ENCODE data around the gene POTEJ. TPM values are rescaled to one million over a fixed set of nuclear protein-coding genes. Genes with fewer than 3 reads are reported as not detected.
"Not testable (repeated sequence)": the region's sequence is repeated elsewhere in the genome, so short reads cannot be mapped to it uniquely, and the experiment has no call there.

The POTEJ gene
- total RNA-seq, 1 experiment from 2014 or later, result not detected

DNA sequence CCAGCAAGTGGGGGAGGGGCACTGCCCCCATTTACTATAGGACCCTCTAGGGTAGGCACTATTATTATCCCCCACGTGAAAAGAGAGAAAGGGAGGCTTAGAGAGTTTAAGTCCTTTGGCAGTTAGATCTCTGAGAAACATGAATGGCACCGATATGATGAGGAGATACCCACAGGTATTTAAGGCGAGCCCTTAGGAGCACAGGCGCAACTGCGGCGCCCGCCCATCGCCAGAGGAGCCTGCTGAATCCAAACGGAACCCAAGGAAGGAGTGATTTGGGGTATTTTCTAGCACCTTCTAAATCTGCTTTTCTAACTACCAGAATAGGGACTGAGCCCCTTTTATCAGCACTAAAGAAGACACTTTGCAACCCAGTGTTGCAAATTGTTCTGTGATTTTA is 11.3 kb upstream of the POTEJ start:
- BruUV-seq (replicated peaks); H3K36me3 Mint-ChIP-seq (ENCODE audit: insufficient read depth, unreplicated experiment); H3K4me3 Mint-ChIP-seq (ENCODE audit: low read depth, unreplicated experiment); CTCF ChIA-PET; DNase-seq; H3K27ac Mint-ChIP-seq (ENCODE audit: unreplicated experiment); H3K9me3 Mint-ChIP-seq (ENCODE audit: low read depth, unreplicated experiment); H3K4me1 Mint-ChIP-seq (ENCODE audit: low read depth, unreplicated experiment); intact Hi-C loops (cut with micrococcal nuclease; ENCODE audit: unreplicated experiment); H3K27me3 Mint-ChIP-seq (ENCODE audit: unreplicated experiment): not testable (repeated sequence)

DNA sequence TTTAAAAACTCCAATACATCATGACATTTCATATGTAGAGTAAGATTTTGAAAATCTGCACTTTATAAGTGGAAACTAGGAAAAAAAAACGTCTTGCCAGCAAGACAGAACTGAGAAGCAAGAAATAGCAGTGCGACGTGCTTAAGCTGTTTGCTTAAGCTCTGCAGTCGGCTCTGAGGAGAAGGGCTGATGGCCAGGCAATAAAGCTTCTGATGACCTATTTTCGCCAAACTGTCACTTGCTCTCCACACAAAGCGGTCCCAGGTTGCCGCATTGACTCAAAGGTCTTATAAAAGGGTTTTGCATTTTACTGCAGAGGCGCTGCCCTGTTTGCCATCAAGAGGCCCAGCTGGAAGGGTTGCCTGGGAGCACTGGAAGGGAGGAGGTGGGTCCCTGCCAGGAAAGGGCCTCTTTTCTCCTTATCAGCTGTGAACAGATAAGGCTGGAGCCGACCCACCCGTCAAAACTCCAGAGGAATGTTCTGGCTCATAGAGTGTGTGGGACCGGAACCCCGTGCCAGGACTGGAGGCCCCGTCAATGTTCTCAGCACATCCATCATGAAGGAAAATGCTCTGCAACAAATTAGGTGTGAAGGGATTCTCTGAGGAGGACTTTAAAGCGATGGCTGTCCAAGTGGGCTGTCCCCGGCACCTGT is 9.5 kb upstream of the POTEJ start:
- not testable (repeated sequence) for H3K27me3 Mint-ChIP-seq (ENCODE audit: unreplicated experiment)

DNA sequence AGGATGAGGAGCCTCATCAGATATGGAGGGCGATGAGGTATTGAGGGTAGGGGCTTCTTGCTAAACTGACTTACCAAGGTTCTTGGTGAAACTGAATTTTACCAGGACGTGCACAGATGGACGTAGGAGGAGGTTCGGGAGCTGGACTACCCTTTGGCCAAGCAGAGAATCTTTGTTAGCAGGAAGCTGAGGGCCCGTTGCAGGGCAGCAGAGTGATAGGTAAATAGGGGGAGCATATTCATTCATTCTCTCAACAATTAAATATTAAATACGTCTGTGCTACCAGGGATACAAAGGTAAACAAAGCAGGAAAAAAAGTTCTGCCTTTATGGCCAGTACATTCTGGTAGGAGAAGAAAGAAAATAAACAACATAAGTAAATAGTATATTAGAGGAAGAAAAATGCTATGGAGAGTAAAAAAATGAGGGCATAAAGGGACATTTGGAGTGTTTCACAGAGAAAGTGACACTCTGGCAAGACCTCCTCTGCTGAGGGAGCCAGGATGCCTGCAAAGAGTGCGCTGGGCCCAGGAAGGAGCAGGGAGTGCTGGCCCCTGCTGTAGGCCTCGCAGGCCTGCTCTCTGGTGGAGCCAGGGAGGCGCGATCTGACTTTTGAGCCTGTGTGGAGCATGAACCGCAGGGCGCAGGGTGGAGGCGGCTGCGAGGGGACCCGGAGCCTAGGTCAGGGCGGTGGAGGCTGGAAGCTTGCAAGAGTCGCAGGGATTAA is 2.8 kb upstream of the POTEJ start:
- intact Hi-C loops (cut with micrococcal nuclease; ENCODE audit: unreplicated experiment); H3K4me1 Mint-ChIP-seq (ENCODE audit: low read depth, unreplicated experiment); H3K4me3 Mint-ChIP-seq (ENCODE audit: low read depth, unreplicated experiment); H3K27me3 Mint-ChIP-seq (ENCODE audit: unreplicated experiment); H3K27ac Mint-ChIP-seq (ENCODE audit: unreplicated experiment); BruUV-seq (replicated peaks); H3K9me3 Mint-ChIP-seq (ENCODE audit: low read depth, unreplicated experiment); CTCF ChIA-PET; H3K36me3 Mint-ChIP-seq (ENCODE audit: insufficient read depth, unreplicated experiment); DNase-seq: not testable (repeated sequence)

More for the DNA sequence above, 9.5 kb upstream of the POTEJ start:
- H3K4me1 Mint-ChIP-seq (ENCODE audit: low read depth, unreplicated experiment); intact Hi-C loops (cut with micrococcal nuclease; ENCODE audit: unreplicated experiment); BruUV-seq (replicated peaks); H3K36me3 Mint-ChIP-seq (ENCODE audit: insufficient read depth, unreplicated experiment); H3K27ac Mint-ChIP-seq (ENCODE audit: unreplicated experiment); H3K9me3 Mint-ChIP-seq (ENCODE audit: low read depth, unreplicated experiment); H3K4me3 Mint-ChIP-seq (ENCODE audit: low read depth, unreplicated experiment); CTCF ChIA-PET; DNase-seq: not testable (repeated sequence)

DNA sequence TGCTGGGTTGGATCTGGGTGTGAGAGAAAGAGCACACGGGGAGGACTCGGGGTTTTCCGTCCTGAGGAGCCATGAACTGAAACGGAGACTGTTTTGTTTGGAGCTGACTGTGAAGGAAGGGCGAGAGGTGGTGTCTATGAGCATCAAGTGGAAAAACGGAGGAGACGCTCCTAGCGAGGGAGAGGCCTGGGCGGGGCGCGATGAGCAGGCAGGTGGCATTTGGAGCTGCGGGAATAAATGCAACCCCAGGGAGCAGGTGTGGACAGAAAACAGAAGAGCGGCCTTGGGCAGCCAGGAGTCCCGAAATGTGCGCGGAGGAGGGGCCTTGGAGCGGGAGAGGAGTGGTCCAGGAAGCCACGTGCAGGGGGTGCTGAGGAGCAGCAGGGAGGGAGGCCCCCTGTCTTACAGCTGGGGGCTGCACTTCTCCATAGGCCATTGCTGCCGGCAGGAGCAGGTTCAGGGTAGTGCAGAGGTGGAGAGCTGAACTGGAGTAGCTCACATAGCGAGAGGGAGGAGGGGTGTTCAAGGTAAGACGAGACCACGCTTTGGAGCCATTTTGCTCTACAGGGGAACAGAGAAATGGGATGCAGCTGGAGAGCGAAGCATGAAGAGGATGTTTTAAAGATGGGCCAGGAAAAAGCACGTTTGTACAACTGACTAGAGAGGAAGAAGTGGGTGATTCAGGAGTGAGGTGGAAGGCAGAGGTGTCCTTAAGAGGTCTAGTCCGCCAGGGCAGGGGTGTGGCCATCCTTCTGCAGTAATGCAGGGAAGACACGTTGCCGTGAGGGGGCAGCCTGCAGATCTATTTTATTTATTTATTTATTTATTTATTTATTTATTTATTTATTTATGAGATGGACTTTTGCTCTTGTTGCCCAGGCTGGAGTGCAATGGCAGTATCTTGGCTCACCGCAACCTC is 2.0 kb upstream of the POTEJ start:
- H3K27me3 Mint-ChIP-seq (ENCODE audit: unreplicated experiment); intact Hi-C loops (cut with micrococcal nuclease; ENCODE audit: unreplicated experiment); DNase-seq; H3K9me3 Mint-ChIP-seq (ENCODE audit: low read depth, unreplicated experiment); CTCF ChIA-PET; H3K4me1 Mint-ChIP-seq (ENCODE audit: low read depth, unreplicated experiment); H3K4me3 Mint-ChIP-seq (ENCODE audit: low read depth, unreplicated experiment); H3K36me3 Mint-ChIP-seq (ENCODE audit: insufficient read depth, unreplicated experiment); BruUV-seq (replicated peaks); H3K27ac Mint-ChIP-seq (ENCODE audit: unreplicated experiment): not testable (repeated sequence)

DNA sequence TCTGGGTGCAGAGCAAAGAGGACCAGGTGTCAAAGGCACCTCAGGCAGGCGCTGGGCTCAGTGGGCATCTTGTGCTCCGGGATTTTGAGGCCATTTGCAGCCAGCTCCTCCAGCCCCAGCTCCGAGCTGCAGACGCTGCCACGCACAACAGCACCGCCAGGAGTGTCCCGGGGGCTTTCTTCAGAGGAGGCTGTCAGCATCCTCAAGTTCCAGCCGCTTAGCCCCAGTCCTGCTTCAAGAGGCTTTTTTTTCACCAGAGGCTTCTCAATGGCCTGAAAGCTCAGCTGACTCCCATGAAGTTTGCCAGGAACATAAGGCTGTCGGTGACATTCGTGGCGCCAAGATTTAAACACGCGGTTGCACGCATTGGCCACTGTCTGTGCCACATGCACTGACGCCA is 754 bp upstream of the POTEJ start:
- H3K27ac Mint-ChIP-seq (ENCODE audit: unreplicated experiment); intact Hi-C loops (cut with micrococcal nuclease; ENCODE audit: unreplicated experiment); H3K27me3 Mint-ChIP-seq (ENCODE audit: unreplicated experiment); CTCF ChIA-PET; DNase-seq; H3K36me3 Mint-ChIP-seq (ENCODE audit: insufficient read depth, unreplicated experiment); H3K4me3 Mint-ChIP-seq (ENCODE audit: low read depth, unreplicated experiment); BruUV-seq (replicated peaks); H3K4me1 Mint-ChIP-seq (ENCODE audit: low read depth, unreplicated experiment); H3K9me3 Mint-ChIP-seq (ENCODE audit: low read depth, unreplicated experiment): not testable (repeated sequence)

DNA sequence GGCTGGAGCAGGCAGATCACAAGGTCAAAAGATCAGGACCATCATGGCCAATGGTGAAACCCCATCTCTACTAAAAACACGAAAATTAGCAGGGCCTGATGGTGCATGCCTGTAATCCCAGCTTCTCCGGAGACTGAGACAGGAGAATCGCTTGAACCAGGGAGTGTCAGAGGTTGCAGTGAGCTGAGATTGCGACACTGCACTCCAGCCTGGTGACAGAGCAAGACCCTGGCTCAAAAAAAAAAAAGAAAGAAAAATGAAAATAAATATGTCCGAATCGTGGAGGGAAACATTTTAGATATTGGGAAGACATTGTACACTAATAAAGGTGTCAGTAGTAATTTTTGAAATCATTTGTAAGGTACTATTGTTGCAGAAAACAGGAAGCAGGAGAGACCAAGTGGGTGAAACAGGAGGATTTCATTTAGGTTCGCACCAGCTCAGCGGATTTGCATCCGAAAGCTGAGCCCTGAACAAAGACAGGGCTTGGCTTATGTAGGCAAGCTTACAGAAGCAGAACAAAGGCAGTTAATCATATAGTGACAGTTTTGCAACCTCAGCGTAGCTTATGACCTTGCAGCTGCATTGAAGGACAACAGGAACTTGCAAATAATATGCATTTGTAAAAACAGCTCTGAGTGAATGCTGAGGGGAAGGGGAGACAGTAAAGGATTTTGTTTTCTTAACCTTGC is 17.7 kb downstream of the POTEJ start:
- CTCF ChIA-PET; DNase-seq; H3K4me3 Mint-ChIP-seq (ENCODE audit: low read depth, unreplicated experiment); H3K27ac Mint-ChIP-seq (ENCODE audit: unreplicated experiment); H3K9me3 Mint-ChIP-seq (ENCODE audit: low read depth, unreplicated experiment); H3K27me3 Mint-ChIP-seq (ENCODE audit: unreplicated experiment); H3K4me1 Mint-ChIP-seq (ENCODE audit: low read depth, unreplicated experiment); H3K36me3 Mint-ChIP-seq (ENCODE audit: insufficient read depth, unreplicated experiment); intact Hi-C loops (cut with micrococcal nuclease; ENCODE audit: unreplicated experiment); BruUV-seq (replicated peaks): not testable (repeated sequence)

DNA sequence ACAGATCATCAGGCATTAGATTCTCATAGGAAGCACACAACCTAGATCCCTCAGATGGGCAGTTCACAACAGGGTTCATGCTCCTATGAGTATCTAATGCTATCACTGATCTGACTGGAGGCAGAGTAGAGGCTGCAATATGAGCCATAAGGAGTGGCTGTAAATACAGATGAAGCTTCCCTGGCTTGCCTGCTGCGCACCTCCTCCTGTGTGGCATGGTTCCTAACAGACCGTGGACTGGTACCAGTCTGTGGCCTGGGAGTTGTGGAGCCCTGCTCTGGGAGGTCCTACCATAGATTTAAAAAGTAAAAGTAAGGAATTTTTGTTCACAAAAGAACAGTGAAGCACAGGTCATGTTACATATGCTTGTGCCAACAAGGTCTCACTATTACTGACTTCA is 27.7 kb downstream of the POTEJ start:
- BruUV-seq (replicated peaks); H3K4me3 Mint-ChIP-seq (ENCODE audit: low read depth, unreplicated experiment); H3K27ac Mint-ChIP-seq (ENCODE audit: unreplicated experiment); H3K36me3 Mint-ChIP-seq (ENCODE audit: insufficient read depth, unreplicated experiment); intact Hi-C loops (cut with micrococcal nuclease; ENCODE audit: unreplicated experiment); CTCF ChIA-PET; H3K4me1 Mint-ChIP-seq (ENCODE audit: low read depth, unreplicated experiment); DNase-seq; H3K9me3 Mint-ChIP-seq (ENCODE audit: low read depth, unreplicated experiment): not testable (repeated sequence)
- peaks cover 13% of the 10 kb centered on the region for H3K27me3 Mint-ChIP-seq (ENCODE audit: unreplicated experiment)

DNA sequence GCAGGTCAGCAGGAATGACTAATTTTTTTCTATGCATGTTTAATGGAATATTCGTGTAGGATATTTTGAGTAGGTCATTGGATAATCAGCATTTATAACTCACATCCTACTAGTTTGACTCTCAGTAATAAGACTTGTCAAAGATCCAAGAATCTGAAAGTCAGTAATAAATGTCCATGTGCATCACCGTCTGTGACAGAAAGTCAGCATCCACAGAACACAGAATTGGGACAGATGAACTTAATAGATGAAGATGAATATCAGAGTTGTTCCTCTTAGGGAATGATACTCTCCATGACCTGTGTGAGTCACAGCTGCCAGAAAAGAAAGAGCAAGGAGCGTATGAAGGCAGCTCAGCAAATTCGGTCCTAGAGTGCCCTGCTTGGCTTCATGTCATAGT is 30.4 kb downstream of the POTEJ start:
- BruUV-seq (replicated peaks); H3K4me3 Mint-ChIP-seq (ENCODE audit: low read depth, unreplicated experiment); H3K4me1 Mint-ChIP-seq (ENCODE audit: low read depth, unreplicated experiment); DNase-seq; CTCF ChIA-PET; H3K36me3 Mint-ChIP-seq (ENCODE audit: insufficient read depth, unreplicated experiment); H3K9me3 Mint-ChIP-seq (ENCODE audit: low read depth, unreplicated experiment); intact Hi-C loops (cut with micrococcal nuclease; ENCODE audit: unreplicated experiment); H3K27ac Mint-ChIP-seq (ENCODE audit: unreplicated experiment): not testable (repeated sequence)
- H3K27me3 Mint-ChIP-seq (ENCODE audit: unreplicated experiment), result peaks cover 13% of the 10 kb centered on the region

DNA sequence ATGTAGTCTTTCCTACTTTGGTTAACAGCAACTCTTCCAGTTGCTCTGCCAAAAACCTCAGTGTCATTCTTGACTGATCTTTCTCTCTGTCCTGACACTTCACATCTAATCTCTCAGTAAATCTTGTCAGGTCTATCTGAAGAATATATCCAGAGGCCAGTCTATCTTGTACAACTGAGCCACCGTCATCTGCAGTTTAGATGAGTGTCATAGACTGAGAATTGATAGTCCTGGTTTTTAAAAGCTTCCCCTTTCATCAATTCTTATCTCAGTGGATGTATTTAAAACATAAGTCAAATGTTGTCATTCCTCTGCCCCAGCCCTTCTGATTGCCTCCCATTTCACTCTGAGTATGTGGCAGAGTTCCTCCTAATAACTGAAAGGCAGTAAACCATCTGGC is 38.0 kb downstream of the POTEJ start:
- H3K36me3 Mint-ChIP-seq (ENCODE audit: insufficient read depth, unreplicated experiment); DNase-seq; H3K4me3 Mint-ChIP-seq (ENCODE audit: low read depth, unreplicated experiment); CTCF ChIA-PET; H3K4me1 Mint-ChIP-seq (ENCODE audit: low read depth, unreplicated experiment); BruUV-seq (replicated peaks); H3K27ac Mint-ChIP-seq (ENCODE audit: unreplicated experiment); H3K9me3 Mint-ChIP-seq (ENCODE audit: low read depth, unreplicated experiment); H3K27me3 Mint-ChIP-seq (ENCODE audit: unreplicated experiment); intact Hi-C loops (cut with micrococcal nuclease; ENCODE audit: unreplicated experiment): not testable (repeated sequence)
